ENCODE measurements around the gene EBI3. TPM values are rescaled to one million over a fixed set of nuclear protein-coding genes. Genes with fewer than 3 reads are reported as not detected.

EBI3 gene
- total RNA-seq, 1 experiment from 2014 or later = 1.5 TPM

DNA sequence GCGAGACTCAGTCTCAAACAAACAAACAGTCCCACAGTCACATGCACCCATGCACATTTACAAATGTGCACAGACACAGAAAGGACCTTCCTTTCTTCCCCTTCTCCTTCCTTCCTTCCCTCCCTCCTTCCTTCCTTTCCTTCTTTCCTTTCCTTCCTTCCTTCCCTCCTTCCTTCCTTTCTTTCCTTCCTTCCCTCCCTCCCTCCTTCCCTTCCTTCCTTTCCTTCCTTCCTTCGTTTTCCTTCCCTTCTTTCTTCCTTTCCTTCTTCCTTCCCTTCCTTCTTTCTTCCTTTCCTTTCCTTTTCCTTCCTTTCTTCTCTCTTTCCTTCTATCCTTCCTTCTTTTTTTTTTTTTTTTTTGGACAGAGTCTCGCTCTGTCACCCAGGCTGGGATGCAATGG is 16.2 kb upstream of the EBI3 start:
- no peak for DNase-seq (ENCODE audit: low spot score)
- intact Hi-C loops (cut with micrococcal nuclease; ENCODE audit: unreplicated experiment) = no loop called here
- Histone ChIP-seq H3K36me3 (ENCODE audit: insufficient read depth, low read length, poor library complexity, severe bottlenecking) (no peaks in the 10 kb centered on the region), H3K9me3 (ENCODE audit: low read depth, low read length, poor library complexity, severe bottlenecking) (no peaks in the 10 kb centered on the region), H3K4me3 (ENCODE audit: low read depth, low read length, poor library complexity, severe bottlenecking) (no peak overlapping the region), H3K27me3 (replicated peaks; ENCODE audit: insufficient read depth, low read depth, low read length, poor library complexity) (peaks cover 3% of the 10 kb centered on the region), H3K27ac (ENCODE audit: low read depth, low read length, poor library complexity, severe bottlenecking) (no peak overlapping the region), H3K4me1 (ENCODE audit: insufficient read depth, low read length, poor library complexity, severe bottlenecking) (no peaks in the 10 kb centered on the region)
- TF ChIP-seq CTCF (conservative IDR thresholded peaks at IDR 0.05; ENCODE audit: low read depth, low read length) = no peak
- no peak for TF ChIP-seq EZH2 (IDR thresholded peaks at IDR 0.05; ENCODE audit: borderline replicate concordance, low read depth, low read length, poor library complexity, severe bottlenecking)
- ChIA-PET POLR2A (ENCODE audit: low non-redundant PET) (no interaction called here), CTCF (no interaction called here)
- BruUV-seq (replicated peaks) = no TSS peak

- H3K36me3 ChIP-seq (ENCODE audit: insufficient read depth, low read length, poor library complexity, severe bottlenecking) = no peaks in the 10 kb centered on the region
- intact Hi-C loops (cut with micrococcal nuclease; ENCODE audit: unreplicated experiment) = no loop called here
- H3K4me1 ChIP-seq (ENCODE audit: insufficient read depth, low read length, poor library complexity, severe bottlenecking) = no peaks in the 10 kb centered on the region
- BruUV-seq (replicated peaks) = no TSS peak
- DNase-seq (ENCODE audit: low spot score) = no peak
- no peaks in the 10 kb centered on the region for H3K9me3 ChIP-seq (ENCODE audit: low read depth, low read length, poor library complexity, severe bottlenecking)
- no peak for TF ChIP-seq CTCF (conservative IDR thresholded peaks at IDR 0.05; ENCODE audit: low read depth, low read length)
- no peak for TF ChIP-seq EZH2 (IDR thresholded peaks at IDR 0.05; ENCODE audit: borderline replicate concordance, low read depth, low read length, poor library complexity, severe bottlenecking)
- peaks cover 3% of the 10 kb centered on the region for H3K27me3 ChIP-seq (replicated peaks; ENCODE audit: insufficient read depth, low read depth, low read length, poor library complexity)
- POLR2A ChIA-PET (ENCODE audit: low non-redundant PET) = no interaction called here
- H3K4me3 ChIP-seq (ENCODE audit: low read depth, low read length, poor library complexity, severe bottlenecking) = no peak overlapping the region
- CTCF ChIA-PET = no interaction called here
- H3K27ac ChIP-seq (ENCODE audit: low read depth, low read length, poor library complexity, severe bottlenecking) = no peak overlapping the region
Measured at GRCh38 chr19:4215807-4216206, 13.5 kb upstream of the EBI3 start.

GRCh38 chr19:4216846-4217245 is 12.5 kb upstream of the EBI3 start:
- intact Hi-C loops (cut with micrococcal nuclease; ENCODE audit: unreplicated experiment) = no loop called here
- no peak for DNase-seq (ENCODE audit: low spot score)
- Histone ChIP-seq H3K36me3 (ENCODE audit: insufficient read depth, low read length, poor library complexity, severe bottlenecking) (no peaks in the 10 kb centered on the region), H3K27ac (ENCODE audit: low read depth, low read length, poor library complexity, severe bottlenecking) (no peak overlapping the region), H3K27me3 (replicated peaks; ENCODE audit: insufficient read depth, low read depth, low read length, poor library complexity) (peaks cover 3% of the 10 kb centered on the region), H3K4me1 (ENCODE audit: insufficient read depth, low read length, poor library complexity, severe bottlenecking) (no peaks in the 10 kb centered on the region), H3K4me3 (ENCODE audit: low read depth, low read length, poor library complexity, severe bottlenecking) (no peak overlapping the region), H3K9me3 (ENCODE audit: low read depth, low read length, poor library complexity, severe bottlenecking) (no peaks in the 10 kb centered on the region)
- BruUV-seq (replicated peaks) = TSS peak; percentile 69
- CTCF ChIA-PET = no interaction called here
- TF ChIP-seq EZH2 (IDR thresholded peaks at IDR 0.05; ENCODE audit: borderline replicate concordance, low read depth, low read length, poor library complexity, severe bottlenecking) = no peak
- TF ChIP-seq CTCF (conservative IDR thresholded peaks at IDR 0.05; ENCODE audit: low read depth, low read length) = no peak
- POLR2A ChIA-PET (ENCODE audit: low non-redundant PET) = no interaction called here
